ENCODE data around the gene LRP6. TPM values are rescaled to one million over a fixed set of nuclear protein-coding genes. Genes with fewer than 3 reads are reported as not detected.

Gene LRP6
- total and polyA plus RNA-seq, 2 of the 13 experiments (the other 11 are each of a cell fraction or from before 2014, with no cell fraction given), result 33.8 to 42.0 TPM

GRCh38 chr12:12240662-12241340 lies 26.0 kb downstream of the LRP6 start (continued):
- TF ChIP-seq ZNF841 (CRISPR knock-in tag; IDR thresholded peaks at IDR 0.05; ENCODE audit: borderline replicate concordance) (no peak), POLR2A (IDR thresholded peaks at IDR 0.05; ENCODE audit: insufficient read depth in 1 of 2, low read depth in 2 of 2, low read length in 2 of 2) (0 out of 4 replicates have a peak, but pooled peaks of 1 of the 2 experiments have one; percentile 32), MED1 (CRISPR knock-in tag; IDR thresholded peaks at IDR 0.05) (peak; percentile 60), ZNF318 (CRISPR knock-in tag; IDR thresholded peaks at IDR 0.05) (no peak), MXD4 (CRISPR knock-in tag; IDR thresholded peaks at IDR 0.05) (no peak), ISL2 (CRISPR knock-in tag; IDR thresholded peaks at IDR 0.05) (peak; percentile 43; the same call in 1 of the 2 replicates), HMGXB4 (CRISPR knock-in tag; IDR thresholded peaks at IDR 0.05; ENCODE audit: borderline replicate concordance in 1 of 2, low read depth in 1 of 2) (0 out of 4 replicates have a peak, but pooled peaks of 1 of the 2 experiments have one; percentile 36), HNF4A (CRISPR knock-in tag; IDR thresholded peaks at IDR 0.05) (peak; percentile 29; the same call in 1 of the 2 replicates), SSRP1 (CRISPR knock-in tag; IDR thresholded peaks at IDR 0.05) (peak; percentile 82; the same call in 1 of the 2 replicates), ZNF282 (IDR thresholded peaks at IDR 0.05; ENCODE audit: partially characterized antibody) (no peak), CEBPZ (IDR thresholded peaks at IDR 0.05; ENCODE audit: low read length) (no peak), MIER2 (CRISPR knock-in tag; IDR thresholded peaks at IDR 0.05) (0 out of 2 replicates have a peak, but pooled peaks have one; percentile 29), NR2F6 (IDR thresholded peaks at IDR 0.05) (no peak), NR2F6 (CRISPR knock-in tag; IDR thresholded peaks at IDR 0.05) (peak; percentile 23; the same call in 1 of the 2 replicates), ZKSCAN8 (CRISPR knock-in tag; IDR thresholded peaks at IDR 0.05; ENCODE audit: borderline replicate concordance) (peak; percentile 64; the same call in 1 of the 2 replicates), DRAP1 (CRISPR knock-in tag; IDR thresholded peaks at IDR 0.05) (peak; percentile 40; the same call in 1 of the 2 replicates), ZSCAN9 (CRISPR knock-in tag; IDR thresholded peaks at IDR 0.05; ENCODE audit: borderline replicate concordance) (peak; percentile 43; the same call in 1 of the 2 replicates)

Data from HepG2 (cell line).